PC-3 (cell line): ENCODE data around the gene SPTLC2. TPM values are rescaled to one million over a fixed set of nuclear protein-coding genes. Genes with fewer than 3 reads are reported as not detected.

Experiments used
- ATAC-seq: fragments of 200-7000 bp; cut with Tn5 transposase; 2 replicates; pipeline ENCODE4 v1.9.1; 2020; ENCODE audit warnings: mild to moderate bottlenecking, moderate library complexity
- BruUV-seq: library from RNA; stranded (reverse); fragments of 400-500 nt; replicated peaks from 2 replicates; lab custom pipeline; 2021; lab: Mats Ljungman, UMichigan
- CTCF ChIA-PET: fragments of 300-600 bp; sonication (Branson Sonifier 250); formaldehyde crosslinking; loops from one replicate; lab custom pipeline; 2022; ENCODE audit warnings: antibody characterized with exemption; lab: Charles Lee
- POLR2A ChIA-PET: fragments of 300-600 bp; sonication (Branson Sonifier 250); formaldehyde crosslinking; loops from one replicate; lab custom pipeline; 2022; ENCODE audit warnings: antibody characterized with exemption; ENCODE audit not compliant: unreplicated experiment; lab: Charles Lee
- DNase-seq: peaks from one replicate; pipeline ENCODE4 v3.0.0-alpha.2; 2015
- H2AFZ ChIP-seq: fragments of 300-600 bp; sonication (generic); 2 replicates; pipeline ENCODE4 v1.6.0; 2016; ENCODE audit warnings: antibody characterized with exemption, low read length
- H3F3A ChIP-seq: fragments of 300-600 bp; sonication (generic); one replicate; pipeline ENCODE4 v1.6.0; 2017; ENCODE audit warnings: antibody characterized with exemption, low read length, control low read depth, mild to moderate bottlenecking; ENCODE audit not compliant: unreplicated experiment
- H3K27ac ChIP-seq: fragments of 300-600 bp; sonication (generic); 2 replicates; pipeline ENCODE4 v1.5.1; 2016; ENCODE audit warnings: mild to moderate bottlenecking, low read length
- H3K27me3 ChIP-seq: fragments of 300-600 bp; sonication (generic); 2 replicates; pipeline ENCODE4 v1.6.1; 2016; ENCODE audit warnings: low read length, mixed read lengths
- H3K36me3 ChIP-seq: fragments of 300-600 bp; sonication (generic); 2 replicates; pipeline ENCODE4 v1.6.1; 2016; ENCODE audit warnings: low read depth, mixed run types, low read length, mixed read lengths
- H3K4me1 ChIP-seq: fragments of 300-600 bp; sonication (generic); 2 replicates; pipeline ENCODE4 v1.5.1; 2016; ENCODE audit warnings: low read length; ENCODE audit not compliant: insufficient read depth
- H3K4me2 ChIP-seq: fragments of 300-600 bp; sonication (generic); 2 replicates; pipeline ENCODE4 v1.6.0; 2016; ENCODE audit warnings: low read length
- H3K4me3 ChIP-seq: fragments of 300-600 bp; sonication (generic); 2 replicates; pipeline ENCODE4 v1.5.1; 2016; ENCODE audit warnings: mild to moderate bottlenecking, low read length, mixed read lengths
- H3K79me2 ChIP-seq: fragments of 300-600 bp; sonication (generic); 2 replicates; pipeline ENCODE4 v1.6.1; 2017; ENCODE audit warnings: low read length, mixed read lengths
- H3K9ac ChIP-seq: fragments of 300-600 bp; sonication (generic); 2 replicates; pipeline ENCODE4 v1.6.0; 2016; ENCODE audit warnings: mild to moderate bottlenecking, low read length
- H3K9me2 ChIP-seq: fragments of 300-600 bp; sonication (generic); replicated peaks from 2 replicates; pipeline ENCODE4 v1.6.1; 2016; ENCODE audit warnings: mixed run types, low read length, mixed read lengths
- H3K9me3 ChIP-seq: fragments of 300-600 bp; sonication (generic); 2 replicates; pipeline ENCODE4 v1.6.1; 2016; ENCODE audit warnings: low read length, mixed read lengths
- H4K20me1 ChIP-seq: fragments of 300-600 bp; sonication (generic); 2 replicates; pipeline ENCODE4 v1.6.1; 2016; ENCODE audit warnings: low read length, mixed read lengths
- CTCF ChIP-seq: fragments of 300-600 bp; sonication (generic); conservative IDR thresholded peaks from 2 replicates; pipeline ENCODE4 v1.5.1; 2017; ENCODE audit warnings: antibody characterized with exemption, low read depth, mild to moderate bottlenecking, low read length
- EZH2 ChIP-seq: fragments of 300-600 bp; sonication (generic); IDR thresholded peaks from one replicate; pipeline ENCODE4 v1.6.1; 2017; ENCODE audit warnings: antibody characterized with exemption, mild to moderate bottlenecking, low read length; ENCODE audit not compliant: unreplicated experiment
- EZH2phosphoT487 ChIP-seq: fragments of 300-600 bp; sonication (generic); IDR thresholded peaks from 2 replicates; pipeline ENCODE4 v1.6.1; 2018; ENCODE audit warnings: mild to moderate bottlenecking, antibody characterized with exemption, low read length, borderline replicate concordance
- intact Hi-C: fragments of 100-400 bp; cut with micrococcal nuclease; formaldehyde crosslinking; loops from 2 replicates; pipeline ENCODE4 v1.9.0; 2023
- total RNA-seq: library from RNA; depleted of rRNA; stranded (reverse); fragments of >200 nt; gene quantifications from 2 replicates; pipeline ENCODE4 v1.2.3, GENCODE V29; 2014

Gene SPTLC2
- total RNA-seq, 1 experiment from 2014 or later, result 27.6 TPM

DNA sequence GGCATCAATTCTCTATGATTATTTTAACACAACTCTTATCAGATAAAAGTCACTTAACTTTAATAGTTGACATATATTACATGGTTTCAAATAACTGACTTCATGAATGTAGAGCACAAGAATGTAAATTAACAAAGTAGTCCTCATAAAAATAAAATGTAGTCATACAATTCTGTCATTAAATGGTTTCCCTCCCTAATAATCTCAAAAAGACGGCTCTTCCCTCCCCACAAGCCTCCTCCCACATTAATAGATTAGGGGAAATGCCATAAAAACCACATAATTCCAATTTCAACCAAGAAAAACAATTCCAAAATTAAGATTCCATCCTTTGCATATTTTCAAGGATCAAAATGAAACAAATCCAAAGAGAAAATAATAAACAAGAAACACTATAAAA, 36.7 kb downstream of the SPTLC2 start:
- H3K27me3 ChIP-seq, result no peaks in the 10 kb centered on the region
- ChIA-PET POLR2A (no interaction called here), CTCF (no interaction called here)
- TF ChIP-seq EZH2phosphoT487, result no peak
- intact Hi-C loops, result no loop called here
- peaks cover 8% of the 10 kb centered on the region; the same call in 1 of the 2 replicates for H4K20me1 ChIP-seq
- no TSS peak for BruUV-seq
- H3K9ac ChIP-seq, result no peak overlapping the region
- ATAC-seq (no peak), DNase-seq (no peak)
- no peaks in the 10 kb centered on the region for H3K9me2 ChIP-seq
- H3F3A ChIP-seq, result no peaks in the 10 kb centered on the region
- H3K4me3 ChIP-seq, result no peak overlapping the region
- peaks cover 81% of the 10 kb centered on the region for H3K79me2 ChIP-seq
- H2AFZ ChIP-seq, result no peak overlapping the region
- H3K4me2 ChIP-seq, result no peak overlapping the region
- H3K27ac ChIP-seq, result no peak overlapping the region
- H3K9me3 ChIP-seq, result no peaks in the 10 kb centered on the region
- peaks cover 43% of the 10 kb centered on the region for H3K36me3 ChIP-seq
- no peaks in the 10 kb centered on the region for H3K4me1 ChIP-seq

- no peaks in the 10 kb centered on the region for H3F3A ChIP-seq
- 0 out of 2 replicates have a peak, but pooled peaks cover 4% of the 10 kb centered on the region for H4K20me1 ChIP-seq
- H3K9me3 ChIP-seq, result no peaks in the 10 kb centered on the region
- H3K36me3 ChIP-seq, result peaks cover 48% of the 10 kb centered on the region
- no peak overlapping the region for H2AFZ ChIP-seq
- TF ChIP-seq EZH2 (no peak), EZH2phosphoT487 (no peak), CTCF (no peak)
- H3K4me1 ChIP-seq, result no peaks in the 10 kb centered on the region
- peaks cover 81% of the 10 kb centered on the region for H3K79me2 ChIP-seq
- no peaks in the 10 kb centered on the region for H3K9me2 ChIP-seq
- DNase-seq, result no peak
- H3K4me2 ChIP-seq, result no peak overlapping the region
- H3K27me3 ChIP-seq, result no peaks in the 10 kb centered on the region
- intact Hi-C loops, result no loop called here
- ChIA-PET CTCF (no interaction called here), POLR2A (no interaction called here)
- H3K9ac ChIP-seq, result no peak overlapping the region
- no TSS peak for BruUV-seq
- no peak overlapping the region for H3K27ac ChIP-seq
- ATAC-seq, result no peak
- no peak overlapping the region for H3K4me3 ChIP-seq
These were observed 37.4 kb downstream of the SPTLC2 start for GRCh38 chr14:77579065-77579464.

DNA sequence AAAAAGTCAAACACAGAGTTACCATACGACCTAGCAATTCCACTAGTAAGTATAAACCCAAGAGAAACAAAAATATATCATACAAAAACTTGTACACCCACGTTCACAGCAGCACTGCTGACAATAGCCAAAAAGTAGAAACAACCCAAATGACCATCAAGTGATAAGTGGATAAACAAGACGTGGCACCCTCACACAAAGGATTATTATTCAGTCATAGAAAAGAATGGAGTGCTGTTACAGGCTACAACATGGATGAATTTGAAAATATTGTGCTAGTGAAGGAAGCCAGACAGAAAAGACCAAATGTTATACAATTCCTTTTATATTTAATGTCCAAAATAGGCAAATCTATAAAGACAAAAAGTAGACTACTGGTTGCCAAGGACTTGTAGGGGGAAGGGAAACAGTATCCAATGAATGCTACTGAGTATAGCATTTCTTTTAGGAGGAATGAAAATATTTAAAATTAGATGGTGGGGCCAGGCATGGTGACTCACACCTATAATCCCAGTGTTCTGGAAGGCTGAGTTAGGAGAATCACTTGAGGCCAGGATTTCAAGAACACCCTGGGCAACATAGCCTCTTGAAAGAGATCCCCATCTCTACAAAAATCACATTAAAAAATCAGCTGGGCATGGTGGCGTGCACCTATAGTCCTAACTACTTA, 41.9 kb downstream of the SPTLC2 start:
- Histone ChIP-seq H3K79me2 (peaks cover 54% of the 10 kb centered on the region), H3K27ac (no peak overlapping the region), H3K36me3 (peaks cover 55% of the 10 kb centered on the region), H3K4me2 (no peak overlapping the region), H3K9me3 (no peaks in the 10 kb centered on the region), H3K4me1 (no peaks in the 10 kb centered on the region), H3F3A (no peaks in the 10 kb centered on the region), H3K9ac (no peak overlapping the region), H3K4me3 (no peak overlapping the region), H3K27me3 (no peaks in the 10 kb centered on the region), H3K9me2 (no peaks in the 10 kb centered on the region), H4K20me1 (no peaks in the 10 kb centered on the region), H2AFZ (no peak overlapping the region)
- no TSS peak for BruUV-seq
- CTCF ChIA-PET, result no interaction called here
- ATAC-seq (peak; percentile 43; the same call in 1 of the 2 replicates), DNase-seq (no peak)
- TF ChIP-seq EZH2 (no peak), EZH2phosphoT487 (no peak), CTCF (no peak)
- intact Hi-C loops, result no loop called here
- POLR2A ChIA-PET, result no interaction called here
